GM21786 (cell line): ENCODE data around the gene DLG2.
A peak's percentile ranks its signal among the peaks of the same experiment; 100 is the strongest.

Experiments used
- ATAC-seq: cut with Tn5 transposase; IDR thresholded peaks from one replicate; pipeline ENCODE4 v1.9.1; 2021; ENCODE audit not compliant: unreplicated experiment

DLG2 gene

GRCh38 chr11:84594602-84595001, 1032.5 kb downstream of the DLG2 start:
- ATAC-seq: no peak

- ATAC-seq: no peak
Observed at GRCh38 chr11:84590106-84590505, 1037.0 kb downstream of the DLG2 start.

DNA sequence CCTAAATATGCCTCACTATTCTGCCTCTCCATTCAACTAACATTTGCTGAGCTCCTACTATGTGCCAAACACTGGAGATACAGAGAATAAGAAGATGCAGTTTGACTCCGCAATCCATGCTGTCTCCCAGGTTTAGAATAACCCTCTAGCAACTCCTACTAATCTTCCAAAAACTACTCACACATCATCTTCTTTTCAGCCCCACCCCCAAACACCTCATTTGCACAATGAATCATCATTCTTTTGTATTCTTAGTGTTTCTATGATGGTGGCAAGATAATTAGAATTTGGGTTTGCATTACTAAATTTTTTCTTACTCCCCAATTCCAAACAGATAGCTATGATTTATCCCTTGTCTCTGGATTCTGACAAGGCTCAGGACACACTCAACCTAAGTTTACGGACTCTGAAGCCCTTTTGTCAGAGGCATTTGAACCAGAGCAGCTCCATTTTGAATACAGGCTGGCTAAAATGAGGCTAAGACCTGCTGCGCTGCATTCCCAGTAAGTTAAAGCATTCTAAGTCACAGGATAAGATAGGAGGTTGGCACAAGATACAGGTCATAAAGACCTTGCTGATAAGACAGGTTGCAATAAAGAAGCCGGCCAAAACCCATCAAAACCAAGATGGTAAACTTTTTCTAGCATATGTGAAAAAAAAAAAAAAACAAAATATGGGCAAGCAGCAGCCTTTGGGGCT, 1038.9 kb downstream of the DLG2 start:
- ATAC-seq: no peak

GRCh38 chr11:84583106-84583505, 1044.0 kb downstream of the DLG2 start:
- ATAC-seq: no peak

DNA sequence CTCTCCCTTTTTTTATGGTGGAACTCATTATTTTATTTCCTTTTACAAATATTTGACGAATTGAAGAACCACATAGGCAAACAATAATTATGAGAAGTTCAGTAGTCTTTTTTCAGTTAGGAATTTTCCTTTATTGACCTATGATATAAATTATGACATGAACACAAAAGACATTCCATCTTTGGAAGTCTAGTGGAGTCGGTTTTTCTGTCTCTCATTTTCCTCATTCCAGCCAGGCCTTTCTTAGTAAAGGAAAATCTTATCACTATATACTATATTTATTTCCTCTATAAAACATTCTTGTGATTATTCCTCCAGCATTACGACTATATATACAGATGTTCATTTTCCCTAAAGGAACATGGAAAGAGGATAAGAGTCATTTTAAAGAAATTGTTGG, 1046.1 kb downstream of the DLG2 start:
- no peak for ATAC-seq

DNA sequence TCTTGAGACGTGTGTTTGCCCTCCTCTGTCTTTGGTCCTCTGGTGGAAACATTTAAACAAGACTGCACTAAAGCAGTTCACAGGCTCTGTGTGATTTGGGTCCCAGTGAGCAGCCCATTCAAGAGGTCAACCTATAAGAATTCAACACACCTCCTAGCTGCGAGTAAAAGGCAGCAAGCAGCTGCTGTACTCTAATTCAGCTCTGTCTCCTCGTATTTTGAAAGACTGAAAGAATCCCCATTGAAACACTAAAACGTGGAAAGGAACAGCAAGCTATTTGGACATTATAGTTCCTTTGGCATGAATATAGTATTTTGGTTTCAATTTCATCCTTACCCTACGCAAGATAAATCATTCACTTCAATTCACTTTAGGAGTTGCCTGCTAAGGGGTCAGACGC, 1046.7 kb downstream of the DLG2 start:
- no peak for ATAC-seq

DNA sequence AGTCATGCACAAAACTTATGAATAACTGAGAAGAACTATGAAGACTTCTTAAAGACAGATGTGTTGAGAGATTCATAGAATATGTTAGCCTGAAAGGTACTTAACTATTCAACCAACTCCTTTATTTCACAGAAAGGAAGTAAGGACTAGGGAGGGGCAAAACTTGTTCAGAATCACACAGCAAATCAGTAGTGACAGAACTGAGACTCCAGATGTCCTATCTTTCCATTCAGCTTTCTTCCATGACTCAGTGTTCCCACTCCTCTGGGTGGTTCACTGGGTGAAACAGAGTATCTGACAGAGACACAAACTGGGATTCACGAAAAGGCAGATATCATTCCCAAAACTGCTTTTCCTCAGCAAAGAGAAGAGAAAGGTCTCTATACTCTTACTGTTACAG, 1053.3 kb downstream of the DLG2 start:
- no peak for ATAC-seq

DNA sequence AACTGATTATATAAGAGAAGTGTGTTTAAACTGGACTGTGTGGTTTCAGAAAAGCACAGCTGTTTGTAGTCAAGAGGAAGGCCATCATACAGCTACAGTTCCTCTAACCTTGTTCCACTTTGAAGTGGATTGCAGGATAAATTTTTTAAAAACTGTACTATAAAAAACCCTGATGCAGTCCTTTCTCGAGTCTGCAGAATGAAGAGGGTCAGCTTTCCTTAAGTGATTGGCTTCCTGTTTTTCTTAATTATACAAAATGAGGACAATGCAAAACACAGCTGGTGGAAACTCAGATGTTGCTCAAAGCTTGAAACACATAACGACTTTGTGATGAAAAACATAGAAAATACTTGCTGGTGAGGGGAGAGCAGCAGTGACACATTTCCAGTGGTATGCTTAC, 1060.5 kb downstream of the DLG2 start:
- no peak for ATAC-seq

DNA sequence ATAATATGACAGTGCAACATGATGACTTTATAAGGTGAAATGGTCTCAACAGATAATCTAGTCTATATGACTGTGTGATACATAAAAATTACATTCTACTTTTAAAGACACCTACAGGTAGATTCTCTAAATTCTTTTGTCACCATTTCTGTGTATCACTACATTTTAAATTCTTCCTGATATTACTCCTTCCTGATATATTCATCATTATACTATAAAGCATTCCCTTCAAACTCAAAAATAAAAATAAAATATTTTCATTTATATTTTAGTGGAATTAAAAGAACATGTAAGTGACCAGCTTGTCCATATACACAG, 1062.3 kb downstream of the DLG2 start:
- ATAC-seq: no peak

- ATAC-seq: peak; percentile 90
Observed at GRCh38 chr11:84564180-84564866, 1062.8 kb downstream of the DLG2 start.

DNA sequence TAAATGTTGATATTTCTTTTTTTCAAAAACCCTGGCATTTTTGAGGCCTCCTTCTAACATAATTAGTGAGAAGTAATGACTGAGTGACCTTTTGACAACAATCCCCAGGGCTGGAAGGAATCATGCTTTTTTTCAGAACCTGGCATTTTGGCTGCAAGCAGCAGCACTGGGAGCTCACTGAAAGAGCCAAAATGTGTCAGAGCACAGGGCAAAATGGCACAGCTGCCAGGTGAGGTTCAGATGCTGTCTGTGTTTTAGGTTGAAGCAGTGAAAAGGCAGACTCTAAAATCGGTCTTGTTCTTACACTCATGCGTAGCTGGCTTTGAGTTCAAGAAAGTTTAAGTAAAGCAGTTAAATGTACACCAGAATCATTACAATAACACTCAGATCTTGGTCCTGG, 1063.8 kb downstream of the DLG2 start:
- no peak for ATAC-seq

- no peak for ATAC-seq
Observed at GRCh38 chr11:84560206-84560605, 1066.9 kb downstream of the DLG2 start.

DNA sequence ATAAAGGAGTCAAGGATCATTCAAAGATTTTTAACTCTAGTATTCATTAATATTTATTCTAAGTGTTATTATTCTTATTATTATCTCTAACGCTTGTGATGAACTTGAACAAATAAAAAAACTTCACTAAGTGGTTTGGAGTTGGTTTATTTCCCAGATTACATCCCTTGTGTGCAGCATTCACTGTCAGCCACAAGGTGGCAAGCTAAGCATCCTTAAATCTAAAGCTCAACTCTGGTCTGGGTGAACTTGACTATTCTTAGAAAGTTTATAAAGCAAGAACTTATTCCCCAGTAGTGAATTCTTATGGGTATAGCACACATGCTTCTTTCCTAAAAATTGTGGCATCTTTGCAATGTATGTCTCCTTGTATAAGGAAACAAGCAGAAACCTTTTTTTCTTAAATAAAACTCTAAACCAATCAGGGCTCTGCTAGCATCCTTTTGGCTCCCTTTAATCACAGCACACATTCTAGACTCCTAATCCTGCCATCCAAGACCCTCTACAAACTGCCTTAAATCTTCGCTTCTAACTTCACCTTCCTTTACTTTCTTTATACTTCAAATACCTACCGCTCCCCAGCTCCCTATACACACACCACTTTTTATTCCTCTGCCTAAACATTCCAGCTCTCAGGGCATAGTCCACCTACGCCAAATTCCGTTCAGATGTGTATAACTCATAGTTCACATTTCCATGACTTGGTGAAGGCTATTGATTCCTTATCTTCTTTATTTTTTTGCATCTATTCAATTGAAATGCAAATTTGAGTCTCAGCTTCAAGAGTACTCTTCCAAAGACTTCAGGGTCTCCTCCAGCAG, 1068.8 kb downstream of the DLG2 start:
- peak; percentile 95 for ATAC-seq

GRCh38 chr11:84552791-84553190, 1074.4 kb downstream of the DLG2 start:
- ATAC-seq: no peak

- ATAC-seq: peak; percentile 80
Observed at GRCh38 chr11:84549217-84549616, 1077.9 kb downstream of the DLG2 start.

GRCh38 chr11:84544566-84544965, 1082.6 kb downstream of the DLG2 start:
- no peak for ATAC-seq

DNA sequence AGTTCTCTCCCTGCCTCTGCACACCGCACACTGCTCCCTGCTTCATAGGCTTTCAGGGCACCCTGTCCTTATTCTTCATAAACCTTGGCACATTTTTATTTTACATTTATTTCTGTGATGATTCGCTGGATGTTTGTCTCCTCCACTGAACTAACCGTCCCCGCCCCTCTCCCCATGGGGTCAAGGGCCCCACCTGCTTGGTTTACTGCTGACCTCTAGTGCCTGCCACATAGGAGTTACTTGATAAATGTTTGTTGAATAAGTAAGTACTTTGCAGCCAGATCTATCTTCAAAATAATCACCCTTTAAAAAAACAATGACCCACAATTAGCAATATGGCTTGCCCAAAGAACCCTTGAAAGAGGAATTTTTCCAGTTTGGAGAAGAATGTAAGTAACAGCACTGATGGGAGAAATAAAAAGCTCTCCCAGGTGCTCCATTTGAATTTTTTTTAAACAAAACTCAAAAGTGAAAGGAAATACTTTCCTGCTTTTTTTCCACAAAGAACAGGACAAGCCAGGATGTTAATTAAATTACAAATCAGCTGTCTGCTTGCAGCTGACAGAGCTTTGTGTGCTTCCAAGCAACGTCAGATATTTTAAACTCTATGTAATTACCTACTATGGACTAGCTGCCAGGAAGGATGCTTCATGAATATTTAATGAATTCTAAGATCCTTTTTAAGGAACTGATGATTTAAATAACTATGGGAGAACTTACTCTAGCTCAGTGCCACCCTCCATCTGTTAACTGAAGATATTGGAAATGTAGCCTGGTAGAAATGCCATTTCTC, 1083.6 kb downstream of the DLG2 start:
- no peak for ATAC-seq

GRCh38 chr11:84541731-84542340, 1085.3 kb downstream of the DLG2 start:
- no peak for ATAC-seq

DNA sequence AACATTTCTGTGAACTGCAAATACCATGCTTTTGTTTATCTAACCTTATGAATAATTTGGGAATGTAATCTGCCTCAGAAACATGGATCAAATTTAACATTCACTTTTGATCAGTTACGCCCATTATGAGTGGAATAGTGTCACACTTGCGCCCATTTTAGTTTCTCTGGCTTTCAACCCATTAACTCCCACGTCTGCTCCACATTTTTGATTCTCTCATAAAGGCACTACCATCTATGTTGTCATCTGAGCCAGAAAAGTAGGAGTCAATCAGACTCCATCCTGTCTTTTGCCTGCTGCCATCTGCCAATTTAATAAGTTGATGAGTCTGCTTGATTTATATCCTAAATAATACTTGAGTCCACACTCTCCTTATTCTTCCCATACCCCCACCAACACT, 1090.7 kb downstream of the DLG2 start:
- no peak for ATAC-seq

- no peak for ATAC-seq
Observed at GRCh38 chr11:84532364-84532763, 1094.8 kb downstream of the DLG2 start.

DNA sequence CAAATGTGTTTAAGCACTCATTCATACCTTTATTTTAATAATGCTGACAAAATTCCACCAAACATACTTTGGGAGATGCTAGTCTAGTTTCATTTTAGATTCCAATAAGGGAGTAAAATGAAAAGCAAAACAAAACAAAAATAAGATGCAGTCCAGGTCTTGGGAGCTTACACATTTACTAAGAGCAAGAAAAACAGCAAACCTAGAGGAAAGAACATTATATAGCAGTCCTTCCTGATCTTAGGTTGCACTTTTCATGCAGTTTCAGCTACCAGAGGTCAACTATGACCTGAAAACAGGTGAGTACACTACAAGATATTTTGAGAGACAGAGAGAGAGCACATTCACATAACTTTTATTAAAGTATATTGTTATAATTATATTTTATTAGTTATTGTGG, 1100.9 kb downstream of the DLG2 start:
- ATAC-seq: no peak
